ENCODE data around the gene CLCNKA. TPM values are rescaled to one million over a fixed set of nuclear protein-coding genes. Genes with fewer than 3 reads are reported as not detected.

CLCNKA gene
- total and polyA plus RNA-seq, 8 donors: 0.12 to 1.4 (median 0.84) TPM

DNA sequence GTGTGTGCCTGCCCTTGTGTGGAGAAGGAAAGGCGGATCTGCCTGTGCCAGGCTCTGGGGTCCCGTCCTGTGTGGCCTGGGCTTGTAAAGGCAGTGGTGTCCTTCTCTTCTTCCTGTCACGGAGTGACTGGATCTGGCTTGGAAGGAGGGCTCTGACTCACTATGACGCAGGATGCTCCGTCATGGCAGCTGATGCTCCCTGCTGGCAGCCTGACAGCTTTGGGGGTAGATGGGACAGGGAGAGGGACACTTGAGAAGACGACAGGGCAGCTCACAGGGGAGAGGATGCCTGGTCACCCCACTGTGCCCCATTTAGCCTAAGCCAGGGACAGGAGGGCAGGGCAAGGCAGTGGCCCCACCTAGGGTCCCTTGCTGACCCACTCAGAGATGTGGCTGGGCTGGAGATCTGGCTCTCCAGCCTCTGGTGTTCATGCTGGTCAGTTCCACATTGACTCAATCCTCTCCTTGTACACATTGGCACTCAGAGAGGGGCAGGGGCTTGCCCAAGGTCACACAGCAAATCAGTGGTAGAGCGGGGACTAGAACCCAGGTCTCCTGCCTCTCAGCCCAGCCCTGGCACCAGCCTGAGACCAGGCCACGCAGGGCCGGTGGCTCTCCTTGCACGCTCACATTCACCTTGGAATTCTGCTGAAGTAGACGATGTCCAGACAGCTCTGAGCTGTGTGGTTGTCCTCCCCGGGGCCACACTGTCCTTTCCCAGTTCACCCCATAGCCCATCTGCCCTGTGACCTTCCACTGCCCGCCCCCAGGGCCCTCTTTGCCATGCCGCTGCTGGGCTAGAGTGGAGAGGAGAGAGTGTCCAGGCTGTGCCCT is 54.4 kb downstream of the CLCNKA start:
- intact Hi-C loops (cut with DNase I): loop anchor here (10.0 kb wide), 2 partner anchors 119 to 289 kb away; partner anchors contain the start of gene SZRD1 (in 1 of the 2)
- no peak overlapping the region for H3K27ac ChIP-seq
- ATAC-seq (no peak), DNase-seq (no peak)
- no peaks in the 10 kb centered on the region for H3K9me3 ChIP-seq
- no peak overlapping the region for H3K4me3 ChIP-seq
- H3K4me1 ChIP-seq: peaks cover 4 to 12% of the 10 kb centered on the region in 2 donors
- H3K36me3 ChIP-seq: no peaks in the 10 kb centered on the region
- H3K27me3 ChIP-seq: peaks cover 6 to 39% of the 10 kb centered on the region in 2 donors
- TF ChIP-seq CTCF (IDR thresholded peaks at IDR 0.05): no peak

DNA sequence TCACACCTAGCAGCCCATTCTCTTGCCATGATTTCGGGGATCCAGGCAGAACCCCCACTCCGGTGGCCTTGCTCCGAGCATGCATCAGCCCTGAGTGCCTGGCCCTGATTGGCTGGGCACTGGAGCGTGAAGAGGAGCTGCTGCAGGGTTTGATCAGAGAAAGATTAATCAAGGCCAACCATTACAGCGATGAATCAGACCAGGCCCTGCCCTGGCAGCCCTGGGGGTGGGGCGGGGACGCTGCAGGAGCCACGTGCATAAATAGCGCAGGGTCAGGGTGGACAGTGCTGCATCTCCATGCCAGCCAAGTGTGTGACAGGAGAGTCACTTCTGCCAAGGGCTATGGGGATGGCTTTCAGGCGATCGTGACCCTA is 55.0 kb downstream of the CLCNKA start:
- H3K36me3 ChIP-seq: no peaks in the 10 kb centered on the region
- intact Hi-C loops (cut with DNase I): loop anchor here (10.0 kb wide), 2 partner anchors 118 to 288 kb away; partner anchors contain the start of gene SZRD1 (in 1 of the 2)
- no peak for TF ChIP-seq CTCF (IDR thresholded peaks at IDR 0.05)
- no peak overlapping the region for H3K4me3 ChIP-seq
- H3K4me1 ChIP-seq: peaks cover 4 to 12% of the 10 kb centered on the region in 2 donors
- no peak for ATAC-seq
- H3K27ac ChIP-seq: no peak overlapping the region
- DNase-seq: no peak
- H3K9me3 ChIP-seq: no peaks in the 10 kb centered on the region
- H3K27me3 ChIP-seq: peaks cover 6 to 33% of the 10 kb centered on the region in 2 donors

- no peak overlapping the region for H3K4me3 ChIP-seq
- intact Hi-C loops (cut with DNase I): loop anchor here (2.0 to 10.0 kb wide), 3 partner anchors 111 to 287 kb away; partner anchors contain the start of gene SZRD1 (in 1 of the 2)
Observed at GRCh38 chr1:16077406-16078245, 55.8 kb downstream of the CLCNKA start.

DNA sequence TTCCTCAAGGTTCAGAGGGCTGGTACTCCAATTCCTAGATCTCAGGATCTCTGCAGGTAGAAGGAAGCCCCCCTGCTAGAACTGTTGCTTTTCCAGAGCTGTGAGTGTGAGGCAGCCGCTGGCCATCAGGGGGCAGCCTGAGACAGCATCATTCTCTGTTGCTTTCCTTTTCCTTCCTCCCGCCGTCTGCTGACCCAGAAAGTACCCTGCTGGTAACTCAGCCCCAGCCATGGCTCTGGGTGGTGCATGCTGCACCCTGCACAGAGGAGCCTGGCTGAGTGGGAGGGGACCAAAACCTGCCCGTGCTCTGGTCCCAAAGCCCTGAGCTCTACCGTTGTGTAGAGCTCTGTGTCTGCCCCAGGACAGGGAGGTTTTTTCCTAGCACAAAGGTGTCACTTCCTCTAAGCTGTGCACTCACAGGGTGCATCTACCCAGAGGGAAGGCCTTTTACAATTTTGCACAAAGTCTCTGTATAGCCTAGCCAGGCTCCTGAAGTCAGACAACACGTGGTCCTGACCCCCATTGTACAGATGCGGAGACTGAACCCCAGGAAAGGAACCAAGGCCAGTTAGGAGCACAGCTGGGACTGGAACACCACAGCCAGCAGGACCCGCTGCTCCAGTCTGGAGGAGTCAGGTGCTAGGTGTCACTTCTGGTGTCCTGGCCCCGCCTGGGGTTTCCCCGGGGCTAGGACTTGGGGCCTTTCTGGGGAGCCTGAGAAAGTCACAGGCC is 57.3 kb downstream of the CLCNKA start:
- Histone ChIP-seq H3K27me3 (peaks cover 0 to 10% of the 10 kb centered on the region in 2 donors), H3K4me3 (no peak overlapping the region), H3K4me1 (peaks cover 0 to 6% of the 10 kb centered on the region in 2 donors), H3K27ac (no peak overlapping the region), H3K9me3 (no peaks in the 10 kb centered on the region), H3K36me3 (no peaks in the 10 kb centered on the region)
- intact Hi-C loops (cut with DNase I): loop anchor here (2.0 to 10.0 kb wide), 3 partner anchors 110 to 286 kb away; partner anchors contain the start of gene SZRD1 (in 1 of the 2)
- ATAC-seq (peak; percentile 85), DNase-seq (peak in 3 of 4 donors; percentile 65 to 81 (median 76))
- TF ChIP-seq CTCF (IDR thresholded peaks at IDR 0.05): peak; percentile 68 to 73

More at GRCh38 chr1:16077406-16078245, 55.8 kb downstream of the CLCNKA start:
- DNase-seq (no peak), ATAC-seq (no peak)
- no peak for TF ChIP-seq CTCF (IDR thresholded peaks at IDR 0.05)
- Histone ChIP-seq H3K4me1 (peaks cover 4 to 12% of the 10 kb centered on the region in 2 donors), H3K36me3 (no peaks in the 10 kb centered on the region), H3K27me3 (peaks cover 6 to 25% of the 10 kb centered on the region in 2 donors), H3K9me3 (no peaks in the 10 kb centered on the region), H3K27ac (no peak overlapping the region)

Measured in left lung (tissue), 10 donors.